ENCODE measurements around the gene ZEB2.

Gene ZEB2

GRCh38 chr2:144539289-144539782 lies 19.4 kb upstream of the ZEB2 start:
- H3K4me3 ChIP-seq (ENCODE audit: insufficient read depth, low read length, poor library complexity, severe bottlenecking), result no peak overlapping the region
- no peak overlapping the region for H3K9ac ChIP-seq (ENCODE audit: low read length)
- no peak for TF ChIP-seq CTCF (IDR thresholded peaks at IDR 0.05; ENCODE audit: insufficient read depth, low read length, poor library complexity, severe bottlenecking)
- no peak for TF ChIP-seq EZH2phosphoT487 (conservative IDR thresholded peaks at IDR 0.05; ENCODE audit: low read length)
- H3K27ac ChIP-seq (ENCODE audit: low read depth, low read length), result no peak overlapping the region
- no peaks in the 10 kb centered on the region for H3K36me3 ChIP-seq (ENCODE audit: low read length)
- H3K79me2 ChIP-seq (ENCODE audit: insufficient read depth, low read length), result no peaks in the 10 kb centered on the region
- H3K9me3 ChIP-seq (ENCODE audit: insufficient read depth, low read length), result no peaks in the 10 kb centered on the region
- H3K9me2 ChIP-seq (replicated peaks; ENCODE audit: insufficient read depth, low read length), result no peaks in the 10 kb centered on the region
- no peaks in the 10 kb centered on the region for H3F3A ChIP-seq (ENCODE audit: insufficient read depth)
- no peak overlapping the region for H3K4me2 ChIP-seq (ENCODE audit: low read depth, low read length, poor library complexity, severe bottlenecking)
- no peak overlapping the region for H2AFZ ChIP-seq (ENCODE audit: low read depth, low read length, severe bottlenecking)
- H4K20me1 ChIP-seq (ENCODE audit: low read depth, low read length), result no peaks in the 10 kb centered on the region
- no peaks in the 10 kb centered on the region for H3K27me3 ChIP-seq (ENCODE audit: low read length)

GRCh38 chr2:144535300-144535699 lies 15.4 kb upstream of the ZEB2 start:
- no peak for TF ChIP-seq CTCF (IDR thresholded peaks at IDR 0.05; ENCODE audit: insufficient read depth, low read length, poor library complexity, severe bottlenecking)
- TF ChIP-seq EZH2phosphoT487 (conservative IDR thresholded peaks at IDR 0.05; ENCODE audit: low read length), result no peak
- Histone ChIP-seq H3F3A (ENCODE audit: insufficient read depth) (no peaks in the 10 kb centered on the region), H3K4me2 (ENCODE audit: low read depth, low read length, poor library complexity, severe bottlenecking) (no peak overlapping the region), H4K20me1 (ENCODE audit: low read depth, low read length) (no peaks in the 10 kb centered on the region), H3K4me3 (ENCODE audit: insufficient read depth, low read length, poor library complexity, severe bottlenecking) (no peak overlapping the region), H3K9me2 (replicated peaks; ENCODE audit: insufficient read depth, low read length) (no peaks in the 10 kb centered on the region), H3K27ac (ENCODE audit: low read depth, low read length) (no peak overlapping the region), H3K79me2 (ENCODE audit: insufficient read depth, low read length) (no peaks in the 10 kb centered on the region), H3K9ac (ENCODE audit: low read length) (no peak overlapping the region), H3K27me3 (ENCODE audit: low read length) (no peaks in the 10 kb centered on the region), H3K9me3 (ENCODE audit: insufficient read depth, low read length) (no peaks in the 10 kb centered on the region), H3K36me3 (ENCODE audit: low read length) (no peaks in the 10 kb centered on the region), H2AFZ (ENCODE audit: low read depth, low read length, severe bottlenecking) (no peak overlapping the region)

GRCh38 chr2:144533221-144533620 lies 13.3 kb upstream of the ZEB2 start:
- H4K20me1 ChIP-seq (ENCODE audit: low read depth, low read length), result no peaks in the 10 kb centered on the region

More at GRCh38 chr2:144533221-144533620, 13.3 kb upstream of the ZEB2 start:
- Histone ChIP-seq H3K9me3 (ENCODE audit: insufficient read depth, low read length) (no peaks in the 10 kb centered on the region), H3K4me3 (ENCODE audit: insufficient read depth, low read length, poor library complexity, severe bottlenecking) (no peak overlapping the region), H3K27ac (ENCODE audit: low read depth, low read length) (no peak overlapping the region), H3F3A (ENCODE audit: insufficient read depth) (no peaks in the 10 kb centered on the region), H2AFZ (ENCODE audit: low read depth, low read length, severe bottlenecking) (no peak overlapping the region), H3K79me2 (ENCODE audit: insufficient read depth, low read length) (no peaks in the 10 kb centered on the region), H3K9me2 (replicated peaks; ENCODE audit: insufficient read depth, low read length) (no peaks in the 10 kb centered on the region), H3K4me2 (ENCODE audit: low read depth, low read length, poor library complexity, severe bottlenecking) (no peak overlapping the region), H3K9ac (ENCODE audit: low read length) (no peak overlapping the region), H3K36me3 (ENCODE audit: low read length) (no peaks in the 10 kb centered on the region), H3K27me3 (ENCODE audit: low read length) (no peaks in the 10 kb centered on the region)
- no peak for TF ChIP-seq EZH2phosphoT487 (conservative IDR thresholded peaks at IDR 0.05; ENCODE audit: low read length)
- TF ChIP-seq CTCF (IDR thresholded peaks at IDR 0.05; ENCODE audit: insufficient read depth, low read length, poor library complexity, severe bottlenecking), result no peak

Data from SU-DHL-6 (cell line).